NCI-H2196 (cell line): ENCODE measurements around the gene ZNF783.
"Not testable (repeated sequence)": the region's sequence is repeated elsewhere in the genome, so short reads cannot be mapped to it uniquely, and the experiment has no call there.

Experiments used
- DNase-seq: peaks from one replicate; lab custom pipeline; 2025; ENCODE audit not compliant: unreplicated experiment; lab: John Stamatoyannopoulos, UW

Gene ZNF783

GRCh38 chr7:149325248-149325647, 63.3 kb downstream of the ZNF783 start:
- no peak for DNase-seq

DNA sequence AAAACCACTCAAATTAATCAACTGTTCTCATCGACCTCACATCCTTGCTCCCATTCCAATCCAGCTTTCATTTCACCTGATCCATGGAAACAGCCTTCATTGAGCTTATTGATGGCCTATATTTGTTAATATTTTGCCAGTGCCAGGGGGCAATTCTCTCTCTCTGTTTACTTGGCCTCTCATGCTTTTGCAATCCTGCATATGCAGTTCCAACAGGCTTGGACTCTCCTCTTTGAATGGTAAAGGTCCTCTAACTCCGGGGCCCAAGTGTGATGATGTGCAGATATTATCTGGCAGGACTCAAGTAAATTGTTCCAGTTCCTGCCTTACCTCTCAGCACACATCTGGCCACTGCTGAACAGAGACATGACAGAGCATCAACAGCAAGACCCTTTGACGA, 67.3 kb downstream of the ZNF783 start:
- no peak for DNase-seq

DNA sequence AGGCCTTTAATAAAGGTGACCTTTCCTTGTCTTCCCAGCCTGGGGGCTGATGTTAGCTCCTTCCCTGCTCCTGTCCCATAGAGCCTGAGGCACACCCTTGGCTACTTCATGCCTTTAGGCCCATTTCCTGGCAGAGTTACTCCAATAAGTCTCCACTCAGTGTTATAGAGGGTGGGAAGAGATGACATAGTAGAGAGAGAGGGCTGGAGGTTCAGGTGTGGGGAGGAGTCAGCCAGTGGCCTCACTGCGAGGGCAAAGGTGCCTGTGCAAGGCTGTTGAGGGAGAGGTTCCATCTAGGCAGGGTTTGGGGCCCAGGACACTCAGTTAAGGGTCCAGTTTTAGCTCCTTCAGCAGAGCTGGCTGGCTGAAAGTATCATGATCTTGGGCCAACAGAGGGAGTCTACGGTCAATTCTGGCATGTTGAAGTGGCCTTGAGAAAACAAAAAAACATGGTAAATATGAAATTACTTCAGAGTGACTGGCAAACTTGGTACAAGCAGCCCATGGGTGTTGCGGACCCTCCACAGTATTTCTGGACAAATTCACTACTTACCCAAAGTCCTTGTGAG, 67.9 kb downstream of the ZNF783 start:
- DNase-seq: no peak

GRCh38 chr7:149330914-149331567, 69.0 kb downstream of the ZNF783 start:
- no peak for DNase-seq

GRCh38 chr7:149332602-149333320, 70.8 kb downstream of the ZNF783 start:
- not testable (repeated sequence) for DNase-seq

DNA sequence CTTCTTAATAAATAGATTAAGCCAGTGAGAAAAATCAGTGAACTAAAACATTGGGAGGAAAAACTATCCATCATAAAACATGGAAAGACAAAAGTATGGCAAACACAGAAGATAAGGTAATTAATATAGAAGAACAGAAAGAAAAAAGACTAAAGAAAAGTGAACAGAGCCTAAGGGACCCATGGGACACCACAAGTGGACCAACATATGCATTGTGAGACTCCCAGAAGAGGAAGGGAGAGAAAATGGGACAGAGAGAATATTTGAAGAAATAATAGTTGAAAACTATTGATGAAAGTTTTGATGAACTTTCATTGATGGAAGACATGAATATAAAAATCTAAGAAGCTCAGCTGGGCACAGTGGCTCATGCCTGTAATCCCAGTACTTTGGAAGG, 71.3 kb downstream of the ZNF783 start:
- DNase-seq: no peak

- no peak for DNase-seq
These were observed 72.2 kb downstream of the ZNF783 start for GRCh38 chr7:149334219-149334618.
